Non-pigmented ciliary epithelial cell (primary cell): ENCODE results near the gene GRK1.
"Not testable (repeated sequence)": the region's sequence is repeated elsewhere in the genome, so short reads cannot be mapped to it uniquely, and the experiment has no call there.

Experiments used
- DNase-seq: peaks from one replicate; pipeline ENCODE4 v3.0.0-alpha.2; 2010; ENCODE audit warnings: low read depth

The GRK1 gene

GRCh38 chr13:113743366-113744195, 76.6 kb downstream of the GRK1 start:
- DNase-seq: no peak

- DNase-seq: no peak
Measured at GRCh38 chr13:113744197-113745000, 77.4 kb downstream of the GRK1 start.

DNA sequence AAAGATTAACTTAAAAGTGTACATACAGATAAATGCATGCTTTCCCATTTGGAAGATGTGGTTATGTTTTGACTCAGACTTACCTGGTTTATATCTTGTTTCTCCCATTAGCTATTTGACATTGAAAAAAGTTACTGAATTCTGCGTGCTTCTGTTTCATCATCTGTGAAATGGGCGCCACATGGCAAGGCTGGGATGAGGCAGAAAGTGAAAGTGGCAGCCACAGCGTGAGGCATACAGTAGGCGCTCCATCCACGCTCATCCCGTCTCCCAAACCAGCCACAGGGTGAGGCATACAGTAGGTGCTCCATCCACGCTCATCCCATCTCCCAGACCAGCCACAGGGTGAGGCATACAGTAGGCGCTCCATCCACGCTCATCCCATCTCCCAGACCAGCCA, 78.0 kb downstream of the GRK1 start:
- DNase-seq: no peak

DNA sequence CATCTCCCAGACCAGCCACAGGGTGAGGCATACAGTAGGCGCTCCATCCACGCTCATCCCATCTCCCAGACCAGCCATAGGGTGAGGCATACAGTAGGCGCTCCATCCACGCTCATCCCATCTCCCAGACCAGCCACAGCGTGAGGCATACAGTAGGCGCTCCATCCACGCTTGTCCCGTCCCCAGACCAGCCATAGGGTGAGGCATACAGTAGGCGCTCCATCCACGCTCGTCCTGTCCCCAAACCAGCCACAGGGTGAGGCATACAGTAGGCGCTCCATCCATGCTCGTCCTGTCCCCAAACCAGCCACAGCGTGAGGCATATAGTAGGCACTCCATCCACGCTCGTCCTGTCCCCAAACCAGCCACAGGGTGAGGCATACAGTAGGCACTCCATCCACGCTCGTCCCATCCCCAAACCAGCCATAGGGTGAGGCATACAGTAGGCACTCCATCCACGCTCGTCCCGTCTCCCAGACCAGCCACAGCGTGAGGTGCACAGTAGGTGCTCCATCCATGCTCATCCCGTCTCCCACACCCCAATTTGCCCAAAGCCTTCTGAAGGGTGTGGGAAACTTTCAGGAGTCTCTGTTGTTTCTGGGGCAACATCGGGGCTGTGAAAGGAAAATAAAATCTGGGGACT, 78.6 kb downstream of the GRK1 start:
- DNase-seq: not testable (repeated sequence)

- no peak for DNase-seq
Measured at GRCh38 chr13:113746143-113746525, 79.1 kb downstream of the GRK1 start.

DNA sequence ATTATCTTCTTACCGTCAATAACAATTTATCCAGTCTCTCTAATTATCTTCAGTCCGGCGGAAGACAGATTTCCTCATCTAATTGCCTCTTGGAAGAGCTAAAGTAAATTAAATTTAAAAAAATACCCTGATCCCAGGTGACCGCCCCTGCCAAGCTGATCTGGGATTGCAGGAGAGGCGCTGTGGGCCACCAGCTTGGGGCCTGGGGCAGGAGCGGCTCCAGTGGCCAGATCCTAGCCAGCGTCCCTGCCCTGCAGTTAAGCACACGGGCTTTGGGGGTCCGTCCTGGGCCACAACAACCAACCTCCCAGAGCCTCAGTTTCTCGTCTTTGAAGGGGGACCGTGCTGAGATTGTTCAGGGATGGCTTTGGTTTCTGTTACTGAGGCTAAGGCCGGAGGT, 79.7 kb downstream of the GRK1 start:
- no peak for DNase-seq

DNA sequence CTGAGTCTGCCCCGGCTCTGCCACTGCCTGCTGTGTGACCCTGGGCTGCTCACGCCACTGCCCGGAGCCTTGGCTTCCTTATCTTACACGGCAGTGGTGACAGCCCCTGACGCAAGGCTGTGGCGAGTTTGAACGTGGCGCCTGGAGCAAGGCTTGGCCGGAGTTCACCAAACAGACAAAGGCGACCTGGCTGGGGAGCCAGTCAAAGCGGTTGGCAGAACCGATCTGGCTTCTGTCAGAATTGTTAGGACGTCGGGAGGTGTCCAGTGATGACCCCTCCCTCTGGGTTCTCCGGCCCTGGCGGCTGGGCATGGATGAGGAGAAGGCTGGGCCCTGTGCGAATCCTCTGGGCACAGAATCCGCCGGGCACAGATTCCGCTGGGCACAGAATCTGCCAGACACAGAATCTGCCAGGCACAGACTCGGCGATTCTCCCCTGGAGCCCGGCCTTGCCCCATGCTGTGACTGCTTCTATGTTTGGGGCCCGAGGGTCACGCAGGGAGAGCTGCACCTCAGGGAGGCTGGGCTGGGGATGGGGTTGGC, 80.3 kb downstream of the GRK1 start:
- DNase-seq: no peak

DNA sequence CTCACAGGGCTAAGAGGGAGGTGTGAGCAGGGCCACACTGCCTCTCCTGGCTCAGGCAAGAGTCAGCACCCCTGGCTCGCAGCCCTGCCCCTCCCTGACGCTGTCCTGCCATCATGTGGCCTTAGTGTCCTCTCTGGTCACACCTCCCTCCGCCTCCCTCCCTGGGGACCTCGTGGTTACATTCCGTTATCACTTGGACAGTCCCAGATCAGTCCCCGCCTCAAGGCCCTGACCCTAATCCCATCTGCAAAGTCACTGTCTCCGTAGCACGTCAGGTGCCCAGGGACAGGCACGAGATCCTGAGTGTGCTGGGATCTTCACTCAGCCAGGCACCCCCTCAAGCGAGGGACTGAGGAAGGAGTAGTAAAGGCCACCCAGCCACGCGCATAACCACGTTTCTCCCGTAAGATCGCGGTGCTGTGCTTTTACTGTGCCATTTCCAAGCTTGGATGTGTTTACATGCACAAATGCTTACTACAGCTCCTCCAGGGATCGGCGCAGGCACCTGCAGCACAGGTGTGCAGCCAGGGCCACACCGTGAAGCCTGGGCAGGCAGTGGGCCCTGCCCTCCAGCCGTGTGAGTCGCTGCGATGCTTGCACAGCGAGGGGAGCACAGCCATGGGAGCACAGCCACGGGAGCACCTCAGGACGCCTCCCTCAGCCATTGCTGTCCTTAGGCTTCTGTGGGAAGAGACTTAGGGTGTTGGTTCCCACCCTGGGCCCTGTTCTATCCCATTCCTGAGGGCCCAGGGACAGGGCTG, 81.3 kb downstream of the GRK1 start:
- DNase-seq: no peak

DNA sequence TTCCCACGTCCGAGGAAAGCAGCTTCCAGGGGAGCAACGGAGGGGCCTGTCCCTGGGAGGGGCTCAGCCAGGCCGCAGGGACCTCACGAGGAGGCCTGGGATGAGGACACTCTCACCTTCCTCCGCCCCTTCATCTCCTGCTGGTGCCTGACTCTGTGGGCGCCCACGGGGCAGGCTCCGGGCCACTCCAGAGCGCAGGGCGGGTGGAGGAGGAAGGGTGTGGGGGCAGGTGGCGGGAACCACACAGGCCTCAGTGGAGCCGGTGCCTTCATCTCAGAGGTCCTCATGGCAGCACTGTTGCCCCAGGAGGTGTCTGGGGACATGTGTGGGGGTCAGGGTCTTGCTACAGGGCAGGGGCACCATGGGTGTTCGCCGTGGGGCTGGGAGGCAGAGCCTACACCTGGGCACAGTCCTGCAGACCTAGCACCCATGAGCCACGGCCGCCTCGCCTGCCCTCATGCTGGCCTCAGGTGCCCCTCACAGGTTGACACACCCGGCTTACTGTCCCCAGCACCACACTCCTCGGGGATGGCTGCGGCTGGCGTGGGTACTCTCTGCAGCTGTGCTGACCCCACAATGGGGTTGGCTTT, 81.9 kb downstream of the GRK1 start:
- DNase-seq: no peak

GRCh38 chr13:113749507-113749906, 82.5 kb downstream of the GRK1 start:
- no peak for DNase-seq

GRCh38 chr13:113749967-113750366, 82.9 kb downstream of the GRK1 start:
- DNase-seq: no peak

DNA sequence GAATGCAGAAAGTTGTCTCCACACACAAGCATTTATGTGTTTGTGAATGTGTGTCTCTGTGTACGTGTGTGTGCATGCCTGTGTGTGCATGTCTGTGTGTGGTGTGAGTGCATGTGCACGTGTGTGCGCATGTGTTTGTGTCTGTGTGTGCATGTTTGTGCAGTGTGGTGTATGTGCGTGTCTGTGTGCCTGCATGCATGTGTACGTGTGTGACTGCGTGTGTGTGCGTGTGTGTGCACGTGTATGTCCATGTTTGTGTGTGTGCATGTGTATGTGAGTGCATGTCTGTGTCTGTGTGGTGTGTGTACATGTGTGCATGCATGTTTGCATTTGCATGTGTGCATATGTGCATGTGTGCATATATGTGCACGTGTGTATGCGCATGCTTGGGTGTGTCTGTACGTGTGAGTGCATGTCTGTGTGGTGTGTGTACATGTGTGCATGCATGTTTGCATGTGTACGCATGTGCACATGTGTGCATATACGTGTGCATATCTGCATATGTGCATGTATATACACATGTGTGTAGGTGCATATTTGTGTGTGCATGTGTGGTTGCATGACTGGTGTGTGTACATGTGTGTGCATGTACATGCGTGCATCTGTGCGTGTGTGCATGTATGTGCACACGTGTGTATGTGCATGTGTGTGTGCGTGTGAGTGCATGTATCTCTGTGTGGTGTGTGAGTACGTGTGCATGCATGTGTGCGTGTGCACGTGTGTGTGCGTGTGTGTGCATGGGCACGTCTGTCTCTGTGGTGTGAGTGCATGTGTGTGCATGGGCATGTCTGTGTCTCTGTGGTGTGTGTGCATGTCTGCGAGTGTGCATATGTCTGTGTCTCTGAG, 83.8 kb downstream of the GRK1 start:
- no peak for DNase-seq

GRCh38 chr13:113751491-113751890, 84.5 kb downstream of the GRK1 start:
- no peak for DNase-seq

DNA sequence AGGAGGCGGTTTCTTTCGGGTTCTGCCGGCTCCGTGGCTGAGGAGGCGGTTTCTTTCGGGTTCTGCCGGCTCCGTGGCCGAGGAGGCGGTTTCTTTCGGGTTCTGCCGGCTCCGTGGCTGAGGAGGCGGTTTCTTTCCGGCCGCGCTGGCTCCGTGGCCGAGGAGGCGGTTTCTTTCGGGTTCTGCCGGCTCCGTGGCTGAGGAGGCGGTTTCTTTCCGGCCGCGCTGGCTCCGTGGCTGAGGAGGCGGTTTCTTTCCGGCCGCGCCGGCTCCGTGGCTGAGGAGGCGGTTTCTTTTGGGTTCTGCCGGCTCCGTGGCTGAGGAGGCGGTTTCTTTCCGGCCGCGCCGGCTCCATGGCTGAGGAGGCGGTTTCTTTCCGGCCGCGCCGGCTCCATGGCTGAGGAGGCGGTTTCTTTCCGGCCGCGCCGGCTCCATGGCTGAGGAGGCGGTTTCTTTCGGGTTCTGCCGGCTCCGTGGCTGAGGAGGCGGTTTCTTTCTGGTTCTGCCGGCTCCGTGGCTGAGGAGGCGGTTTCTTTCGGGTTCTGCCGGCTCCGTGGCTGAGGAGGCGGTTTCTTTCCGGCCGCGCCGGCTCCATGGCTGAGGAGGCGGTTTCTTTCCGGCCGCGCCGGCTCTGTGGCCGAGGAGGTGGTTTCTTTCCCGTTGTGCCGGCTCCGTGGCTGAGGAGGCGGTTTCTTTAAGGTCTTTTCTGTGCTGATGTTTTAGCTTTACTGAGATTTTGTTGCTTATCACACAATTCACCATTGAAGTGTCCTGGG, 85.4 kb downstream of the GRK1 start:
- DNase-seq: not testable (repeated sequence)

- DNase-seq: no peak
Measured at GRCh38 chr13:113753171-113753570, 86.2 kb downstream of the GRK1 start.

DNA sequence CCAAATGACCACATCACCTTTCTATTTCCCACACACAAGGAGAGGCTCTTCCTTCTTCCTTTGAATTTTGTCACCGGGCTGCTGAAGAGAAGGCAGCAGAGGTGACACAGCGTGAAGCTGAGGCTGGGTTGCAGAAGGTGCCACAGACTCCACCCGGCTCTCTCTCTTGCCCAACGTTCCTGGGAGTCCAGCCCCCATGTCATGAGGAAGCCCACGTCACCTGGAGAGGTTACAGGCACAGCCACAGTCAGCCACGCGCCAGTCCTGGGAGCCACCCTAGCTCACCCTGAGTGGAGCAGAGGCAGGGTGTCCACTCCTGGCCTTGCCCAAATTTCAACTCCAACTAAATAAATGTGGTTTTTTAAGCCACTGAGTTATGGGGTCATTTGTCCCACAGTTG, 87.2 kb downstream of the GRK1 start:
- no peak for DNase-seq

- no peak for DNase-seq
Measured at GRCh38 chr13:113754691-113755090, 87.7 kb downstream of the GRK1 start.

GRCh38 chr13:113756441-113757097, 89.5 kb downstream of the GRK1 start:
- no peak for DNase-seq
